ENCODE results near the gene TSC22D3. TPM values are rescaled to one million over a fixed set of nuclear protein-coding genes. Genes with fewer than 3 reads are reported as not detected.
A peak's percentile ranks its signal among the peaks of the same experiment; 100 is the strongest.
"Not testable (repeated sequence)": the region's sequence is repeated elsewhere in the genome, so short reads cannot be mapped to it uniquely, and the experiment has no call there.

Gene TSC22D3
- total and polyA plus RNA-seq, 2 experiments from 2014 or later, result 455 to 647 TPM

DNA sequence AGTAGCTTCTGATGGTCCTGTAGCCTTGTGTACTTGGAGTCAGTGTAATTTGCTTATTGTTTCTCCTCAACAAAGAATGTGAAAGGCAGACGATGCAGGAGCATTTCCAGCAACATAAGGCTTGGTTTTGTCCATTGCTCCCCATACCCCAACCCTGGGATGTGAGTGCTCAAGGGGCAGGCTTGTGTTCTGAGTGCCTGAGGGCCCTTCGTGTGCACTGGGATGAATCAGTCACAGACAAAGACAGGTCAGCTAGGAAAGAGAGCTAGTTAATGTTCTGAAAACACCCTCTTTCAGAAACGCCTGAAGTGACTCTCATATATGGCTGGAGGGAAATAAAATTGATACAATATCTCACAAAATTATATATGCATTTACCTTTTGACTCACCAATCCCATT is 88.1 kb downstream of the TSC22D3 start:
- Histone ChIP-seq H3K9me3 (ENCODE audit: low read depth) (no peaks in the 10 kb centered on the region), H3K27ac (no peak overlapping the region), H3K79me2 (no peaks in the 10 kb centered on the region), H3K4me1 (ENCODE audit: insufficient read depth) (peaks cover 48% of the 10 kb centered on the region), H3K9me2 (replicated peaks; ENCODE audit: insufficient read depth) (no peaks in the 10 kb centered on the region), H3K36me3 (replicated peaks; ENCODE audit: insufficient read depth, low read depth) (no peaks in the 10 kb centered on the region), H2AFZ (no peak overlapping the region), H3K4me3 (no peak overlapping the region), H4K20me1 (ENCODE audit: insufficient read depth, poor library complexity, severe bottlenecking) (no peaks in the 10 kb centered on the region), H3K4me2 (no peak overlapping the region), H3K27me3 (no peaks in the 10 kb centered on the region)
- no peak for DNase-seq (ENCODE audit: low spot score)
- TF ChIP-seq EZH2 (IDR thresholded peaks at IDR 0.05; ENCODE audit: borderline replicate concordance) (no peak), EZH2phosphoT487 (IDR thresholded peaks at IDR 0.05; ENCODE audit: low read depth, severe bottlenecking, unreplicated experiment) (no peak)
- TF ChIP-seq, protein P1, sequence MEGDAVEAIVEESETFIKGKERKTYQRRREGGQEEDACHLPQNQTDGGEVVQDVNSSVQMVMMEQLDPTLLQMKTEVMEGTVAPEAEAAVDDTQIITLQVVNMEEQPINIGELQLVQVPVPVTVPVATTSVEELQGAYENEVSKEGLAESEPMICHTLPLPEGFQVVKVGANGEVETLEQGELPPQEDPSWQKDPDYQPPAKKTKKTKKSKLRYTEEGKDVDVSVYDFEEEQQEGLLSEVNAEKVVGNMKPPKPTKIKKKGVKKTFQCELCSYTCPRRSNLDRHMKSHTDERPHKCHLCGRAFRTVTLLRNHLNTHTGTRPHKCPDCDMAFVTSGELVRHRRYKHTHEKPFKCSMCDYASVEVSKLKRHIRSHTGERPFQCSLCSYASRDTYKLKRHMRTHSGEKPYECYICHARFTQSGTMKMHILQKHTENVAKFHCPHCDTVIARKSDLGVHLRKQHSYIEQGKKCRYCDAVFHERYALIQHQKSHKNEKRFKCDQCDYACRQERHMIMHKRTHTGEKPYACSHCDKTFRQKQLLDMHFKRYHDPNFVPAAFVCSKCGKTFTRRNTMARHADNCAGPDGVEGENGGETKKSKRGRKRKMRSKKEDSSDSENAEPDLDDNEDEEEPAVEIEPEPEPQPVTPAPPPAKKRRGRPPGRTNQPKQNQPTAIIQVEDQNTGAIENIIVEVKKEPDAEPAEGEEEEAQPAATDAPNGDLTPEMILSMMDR (IDR thresholded peaks at IDR 0.05; ENCODE audit: poor library complexity), result no peak
- WGBS (ENCODE audit: low lambda C conversion rate, missing lambda C conversion rate), result 60% methylated on average over 3 of the region's 3 CpGs

DNA sequence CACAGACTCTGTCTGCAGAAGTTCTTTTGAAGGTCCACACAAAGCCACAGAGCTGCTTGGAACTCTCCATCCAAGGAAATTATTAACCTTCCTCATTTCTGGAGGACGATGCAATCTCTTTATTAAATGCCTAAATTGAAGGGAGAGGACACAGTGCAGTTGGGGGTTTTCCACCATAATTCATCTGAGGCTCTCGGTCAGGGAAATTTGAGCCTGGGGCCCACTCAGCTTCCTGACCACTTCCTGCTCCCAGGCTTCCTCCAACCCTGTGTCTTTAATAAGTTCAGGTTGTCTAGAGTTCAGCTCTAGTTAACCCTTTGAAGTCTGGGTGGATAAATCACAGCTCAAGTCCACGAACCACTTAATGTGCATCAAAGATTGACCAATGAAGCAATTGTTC is 88.8 kb downstream of the TSC22D3 start:
- Histone ChIP-seq H3K9me3 (ENCODE audit: low read depth) (no peaks in the 10 kb centered on the region), H3K4me1 (ENCODE audit: insufficient read depth) (peaks cover 53% of the 10 kb centered on the region), H2AFZ (no peak overlapping the region), H3K4me2 (no peak overlapping the region), H4K20me1 (ENCODE audit: insufficient read depth, poor library complexity, severe bottlenecking) (no peaks in the 10 kb centered on the region), H3K9me2 (replicated peaks; ENCODE audit: insufficient read depth) (no peaks in the 10 kb centered on the region), H3K79me2 (no peaks in the 10 kb centered on the region), H3K36me3 (replicated peaks; ENCODE audit: insufficient read depth, low read depth) (no peaks in the 10 kb centered on the region), H3K4me3 (no peak overlapping the region), H3K27me3 (no peaks in the 10 kb centered on the region), H3K27ac (no peak overlapping the region)
- no peak for DNase-seq (ENCODE audit: low spot score)
- 39% methylated on average over 3 of the region's 3 CpGs for WGBS (ENCODE audit: low lambda C conversion rate, missing lambda C conversion rate)
- TF ChIP-seq EZH2 (IDR thresholded peaks at IDR 0.05; ENCODE audit: borderline replicate concordance) (no peak), EZH2phosphoT487 (IDR thresholded peaks at IDR 0.05; ENCODE audit: low read depth, severe bottlenecking, unreplicated experiment) (no peak)
- TF ChIP-seq, protein P1 (IDR thresholded peaks at IDR 0.05; ENCODE audit: poor library complexity), result no peak

DNA sequence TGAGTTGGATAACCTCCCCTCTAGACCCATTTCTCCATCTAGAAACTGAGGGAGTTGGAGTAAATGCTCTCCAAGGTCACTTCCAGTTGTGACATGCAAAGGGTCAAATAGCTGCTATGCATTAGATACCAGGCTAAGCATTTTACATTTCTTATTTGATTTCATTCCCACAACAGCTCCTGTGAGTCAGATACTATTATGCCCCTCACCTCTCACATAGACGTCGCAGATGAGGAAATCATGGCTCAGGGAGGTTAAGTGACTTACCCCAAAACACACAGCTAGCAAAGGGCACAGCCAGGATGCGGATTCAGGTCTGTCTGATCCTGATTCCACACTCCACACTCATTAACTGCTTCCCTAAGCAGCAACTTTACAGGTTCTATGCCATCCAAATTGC is 89.6 kb downstream of the TSC22D3 start:
- Histone ChIP-seq H3K4me1 (ENCODE audit: insufficient read depth) (peaks cover 53% of the 10 kb centered on the region), H3K9me3 (ENCODE audit: low read depth) (no peaks in the 10 kb centered on the region), H4K20me1 (ENCODE audit: insufficient read depth, poor library complexity, severe bottlenecking) (no peaks in the 10 kb centered on the region), H3K27me3 (no peaks in the 10 kb centered on the region), H3K36me3 (replicated peaks; ENCODE audit: insufficient read depth, low read depth) (no peaks in the 10 kb centered on the region), H2AFZ (no peak overlapping the region), H3K4me3 (no peak overlapping the region), H3K27ac (no peak overlapping the region), H3K4me2 (no peak overlapping the region), H3K79me2 (no peaks in the 10 kb centered on the region), H3K9me2 (replicated peaks; ENCODE audit: insufficient read depth) (no peaks in the 10 kb centered on the region)
- TF ChIP-seq EZH2phosphoT487 (IDR thresholded peaks at IDR 0.05; ENCODE audit: low read depth, severe bottlenecking, unreplicated experiment) (no peak), EZH2 (IDR thresholded peaks at IDR 0.05; ENCODE audit: borderline replicate concordance) (no peak)
- TF ChIP-seq, protein P1 (IDR thresholded peaks at IDR 0.05; ENCODE audit: poor library complexity), result no peak
- 92% methylated on average over 3 of the region's 3 CpGs for WGBS (ENCODE audit: low lambda C conversion rate, missing lambda C conversion rate)
- no peak for DNase-seq (ENCODE audit: low spot score)

DNA sequence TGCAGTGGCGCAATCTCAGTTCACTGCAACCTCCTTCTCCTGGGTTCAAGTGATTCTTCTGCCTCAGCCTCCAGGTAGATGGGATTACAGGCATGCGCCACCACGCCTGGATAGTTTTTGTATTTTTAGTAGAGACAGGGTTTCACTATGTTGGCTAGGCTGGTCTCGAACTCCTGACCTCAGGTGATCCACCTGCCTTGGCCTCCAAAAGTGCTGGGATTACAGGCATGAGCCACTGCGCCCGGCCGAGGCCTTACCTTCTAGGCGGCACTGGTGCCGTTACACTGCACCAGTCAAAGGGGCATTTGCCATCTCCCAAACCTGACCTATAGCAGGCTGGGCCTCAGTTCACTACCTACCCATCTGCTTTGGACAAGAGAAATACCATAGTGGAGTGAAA is 90.0 kb downstream of the TSC22D3 start:
- H3K4me2 ChIP-seq; H3K9me2 ChIP-seq (replicated peaks; ENCODE audit: insufficient read depth); H3K79me2 ChIP-seq; H3K36me3 ChIP-seq (replicated peaks; ENCODE audit: insufficient read depth, low read depth); H3K27me3 ChIP-seq; H3K9me3 ChIP-seq (ENCODE audit: low read depth); DNase-seq (ENCODE audit: low spot score); H2AFZ ChIP-seq; H4K20me1 ChIP-seq (ENCODE audit: insufficient read depth, poor library complexity, severe bottlenecking); H3K4me3 ChIP-seq: not testable (repeated sequence)
- Histone ChIP-seq H3K27ac (peak overlapping the region; percentile 77), H3K4me1 (ENCODE audit: insufficient read depth) (peaks cover 50% of the 10 kb centered on the region)
- WGBS (ENCODE audit: low lambda C conversion rate, missing lambda C conversion rate), result 95% methylated on average over 9 of the region's 9 CpGs

All from hepatocyte (in vitro differentiated cells).